ENCODE data around the gene TBXAS1.
"Not testable (repeated sequence)": the region's sequence is repeated elsewhere in the genome, so short reads cannot be mapped to it uniquely, and the experiment has no call there.

DNA sequence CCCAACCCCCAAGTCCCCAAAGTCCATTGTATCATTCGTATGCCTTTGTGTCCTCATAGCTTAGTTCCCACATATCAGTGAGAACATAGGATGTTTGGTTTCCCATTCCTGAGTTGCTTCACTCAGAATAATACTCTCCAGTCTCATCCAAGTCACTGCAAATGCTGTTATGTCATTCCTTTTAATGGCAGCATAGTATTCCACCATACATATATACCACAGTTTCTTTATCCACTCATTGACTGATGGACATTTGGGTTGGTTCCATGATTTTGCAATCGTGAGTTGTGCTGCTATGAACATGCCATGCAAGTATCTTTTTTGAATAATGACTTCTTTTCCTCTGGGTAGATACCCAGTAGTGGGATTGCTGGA, 74.0 kb downstream of the TBXAS1 start:
- TF ChIP-seq CHD2 (IDR thresholded peaks at IDR 0.05; ENCODE audit: low read length, partially characterized antibody); POLR2A (IDR thresholded peaks at IDR 0.05; ENCODE audit: low read length); ESRRA (IDR thresholded peaks at IDR 0.05; ENCODE audit: borderline replicate concordance, low read length); HEYL (CRISPR knock-in tag; IDR thresholded peaks at IDR 0.05); MYC (IDR thresholded peaks at IDR 0.05; ENCODE audit: borderline replicate concordance, low read length); EP300 (IDR thresholded peaks at IDR 0.05); JUNB (IDR thresholded peaks at IDR 0.05); CBX8 (IDR thresholded peaks at IDR 0.05); SREBF2 (IDR thresholded peaks at IDR 0.05): not testable (repeated sequence)
- TF ChIP-seq, protein P1, sequence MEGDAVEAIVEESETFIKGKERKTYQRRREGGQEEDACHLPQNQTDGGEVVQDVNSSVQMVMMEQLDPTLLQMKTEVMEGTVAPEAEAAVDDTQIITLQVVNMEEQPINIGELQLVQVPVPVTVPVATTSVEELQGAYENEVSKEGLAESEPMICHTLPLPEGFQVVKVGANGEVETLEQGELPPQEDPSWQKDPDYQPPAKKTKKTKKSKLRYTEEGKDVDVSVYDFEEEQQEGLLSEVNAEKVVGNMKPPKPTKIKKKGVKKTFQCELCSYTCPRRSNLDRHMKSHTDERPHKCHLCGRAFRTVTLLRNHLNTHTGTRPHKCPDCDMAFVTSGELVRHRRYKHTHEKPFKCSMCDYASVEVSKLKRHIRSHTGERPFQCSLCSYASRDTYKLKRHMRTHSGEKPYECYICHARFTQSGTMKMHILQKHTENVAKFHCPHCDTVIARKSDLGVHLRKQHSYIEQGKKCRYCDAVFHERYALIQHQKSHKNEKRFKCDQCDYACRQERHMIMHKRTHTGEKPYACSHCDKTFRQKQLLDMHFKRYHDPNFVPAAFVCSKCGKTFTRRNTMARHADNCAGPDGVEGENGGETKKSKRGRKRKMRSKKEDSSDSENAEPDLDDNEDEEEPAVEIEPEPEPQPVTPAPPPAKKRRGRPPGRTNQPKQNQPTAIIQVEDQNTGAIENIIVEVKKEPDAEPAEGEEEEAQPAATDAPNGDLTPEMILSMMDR (IDR thresholded peaks at IDR 0.05): not testable (repeated sequence)
- TF ChIP-seq, protein P2, sequence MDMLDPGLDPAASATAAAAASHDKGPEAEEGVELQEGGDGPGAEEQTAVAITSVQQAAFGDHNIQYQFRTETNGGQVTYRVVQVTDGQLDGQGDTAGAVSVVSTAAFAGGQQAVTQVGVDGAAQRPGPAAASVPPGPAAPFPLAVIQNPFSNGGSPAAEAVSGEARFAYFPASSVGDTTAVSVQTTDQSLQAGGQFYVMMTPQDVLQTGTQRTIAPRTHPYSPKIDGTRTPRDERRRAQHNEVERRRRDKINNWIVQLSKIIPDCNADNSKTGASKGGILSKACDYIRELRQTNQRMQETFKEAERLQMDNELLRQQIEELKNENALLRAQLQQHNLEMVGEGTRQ (IDR thresholded peaks at IDR 0.05): not testable (repeated sequence)
- TF ChIP-seq, protein P3, sequence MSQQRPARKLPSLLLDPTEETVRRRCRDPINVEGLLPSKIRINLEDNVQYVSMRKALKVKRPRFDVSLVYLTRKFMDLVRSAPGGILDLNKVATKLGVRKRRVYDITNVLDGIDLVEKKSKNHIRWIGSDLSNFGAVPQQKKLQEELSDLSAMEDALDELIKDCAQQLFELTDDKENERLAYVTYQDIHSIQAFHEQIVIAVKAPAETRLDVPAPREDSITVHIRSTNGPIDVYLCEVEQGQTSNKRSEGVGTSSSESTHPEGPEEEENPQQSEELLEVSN (IDR thresholded peaks at IDR 0.05; ENCODE audit: borderline replicate concordance, low read depth): not testable (repeated sequence)
- TF ChIP-seq, protein P4, sequence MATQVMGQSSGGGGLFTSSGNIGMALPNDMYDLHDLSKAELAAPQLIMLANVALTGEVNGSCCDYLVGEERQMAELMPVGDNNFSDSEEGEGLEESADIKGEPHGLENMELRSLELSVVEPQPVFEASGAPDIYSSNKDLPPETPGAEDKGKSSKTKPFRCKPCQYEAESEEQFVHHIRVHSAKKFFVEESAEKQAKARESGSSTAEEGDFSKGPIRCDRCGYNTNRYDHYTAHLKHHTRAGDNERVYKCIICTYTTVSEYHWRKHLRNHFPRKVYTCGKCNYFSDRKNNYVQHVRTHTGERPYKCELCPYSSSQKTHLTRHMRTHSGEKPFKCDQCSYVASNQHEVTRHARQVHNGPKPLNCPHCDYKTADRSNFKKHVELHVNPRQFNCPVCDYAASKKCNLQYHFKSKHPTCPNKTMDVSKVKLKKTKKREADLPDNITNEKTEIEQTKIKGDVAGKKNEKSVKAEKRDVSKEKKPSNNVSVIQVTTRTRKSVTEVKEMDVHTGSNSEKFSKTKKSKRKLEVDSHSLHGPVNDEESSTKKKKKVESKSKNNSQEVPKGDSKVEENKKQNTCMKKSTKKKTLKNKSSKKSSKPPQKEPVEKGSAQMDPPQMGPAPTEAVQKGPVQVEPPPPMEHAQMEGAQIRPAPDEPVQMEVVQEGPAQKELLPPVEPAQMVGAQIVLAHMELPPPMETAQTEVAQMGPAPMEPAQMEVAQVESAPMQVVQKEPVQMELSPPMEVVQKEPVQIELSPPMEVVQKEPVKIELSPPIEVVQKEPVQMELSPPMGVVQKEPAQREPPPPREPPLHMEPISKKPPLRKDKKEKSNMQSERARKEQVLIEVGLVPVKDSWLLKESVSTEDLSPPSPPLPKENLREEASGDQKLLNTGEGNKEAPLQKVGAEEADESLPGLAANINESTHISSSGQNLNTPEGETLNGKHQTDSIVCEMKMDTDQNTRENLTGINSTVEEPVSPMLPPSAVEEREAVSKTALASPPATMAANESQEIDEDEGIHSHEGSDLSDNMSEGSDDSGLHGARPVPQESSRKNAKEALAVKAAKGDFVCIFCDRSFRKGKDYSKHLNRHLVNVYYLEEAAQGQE (IDR thresholded peaks at IDR 0.05): not testable (repeated sequence)
- TF ChIP-seq, protein P5, sequence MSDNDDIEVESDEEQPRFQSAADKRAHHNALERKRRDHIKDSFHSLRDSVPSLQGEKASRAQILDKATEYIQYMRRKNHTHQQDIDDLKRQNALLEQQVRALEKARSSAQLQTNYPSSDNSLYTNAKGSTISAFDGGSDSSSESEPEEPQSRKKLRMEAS (IDR thresholded peaks at IDR 0.05): not testable (repeated sequence)
